ENCODE data around the gene DLX1.

Gene DLX1

DNA sequence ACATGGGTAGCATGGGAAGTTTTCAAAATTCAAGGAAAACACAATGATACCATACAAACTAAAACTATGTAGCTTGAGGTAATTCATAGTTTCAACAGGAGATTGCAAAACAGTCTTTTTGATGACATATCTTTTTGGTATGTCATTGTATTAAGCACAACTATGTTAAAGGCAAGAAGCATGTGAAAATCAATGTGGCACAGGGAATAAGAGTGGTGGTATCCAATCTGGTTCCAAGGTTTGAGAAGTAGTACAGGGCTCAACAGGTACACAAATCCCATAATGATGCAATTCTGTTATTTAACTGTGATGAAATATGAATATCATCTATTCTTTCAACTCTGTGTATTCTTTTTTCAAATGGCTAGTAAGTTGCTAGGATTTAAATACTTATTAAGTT, 33.8 kb downstream of the DLX1 start:
- H3K4me3 ChIP-seq (ENCODE audit: low read depth, low read length): no peak overlapping the region
- in situ Hi-C loops (cut with HindIII; ENCODE audit: low sequenced_read_pairs): no loop called here
- peak; percentile 69 for DNase-seq (ENCODE audit: low read depth, low spot score)
- TF ChIP-seq, protein P1, sequence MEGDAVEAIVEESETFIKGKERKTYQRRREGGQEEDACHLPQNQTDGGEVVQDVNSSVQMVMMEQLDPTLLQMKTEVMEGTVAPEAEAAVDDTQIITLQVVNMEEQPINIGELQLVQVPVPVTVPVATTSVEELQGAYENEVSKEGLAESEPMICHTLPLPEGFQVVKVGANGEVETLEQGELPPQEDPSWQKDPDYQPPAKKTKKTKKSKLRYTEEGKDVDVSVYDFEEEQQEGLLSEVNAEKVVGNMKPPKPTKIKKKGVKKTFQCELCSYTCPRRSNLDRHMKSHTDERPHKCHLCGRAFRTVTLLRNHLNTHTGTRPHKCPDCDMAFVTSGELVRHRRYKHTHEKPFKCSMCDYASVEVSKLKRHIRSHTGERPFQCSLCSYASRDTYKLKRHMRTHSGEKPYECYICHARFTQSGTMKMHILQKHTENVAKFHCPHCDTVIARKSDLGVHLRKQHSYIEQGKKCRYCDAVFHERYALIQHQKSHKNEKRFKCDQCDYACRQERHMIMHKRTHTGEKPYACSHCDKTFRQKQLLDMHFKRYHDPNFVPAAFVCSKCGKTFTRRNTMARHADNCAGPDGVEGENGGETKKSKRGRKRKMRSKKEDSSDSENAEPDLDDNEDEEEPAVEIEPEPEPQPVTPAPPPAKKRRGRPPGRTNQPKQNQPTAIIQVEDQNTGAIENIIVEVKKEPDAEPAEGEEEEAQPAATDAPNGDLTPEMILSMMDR (IDR thresholded peaks at IDR 0.05; ENCODE audit: low read depth, low read length): no peak

DNA sequence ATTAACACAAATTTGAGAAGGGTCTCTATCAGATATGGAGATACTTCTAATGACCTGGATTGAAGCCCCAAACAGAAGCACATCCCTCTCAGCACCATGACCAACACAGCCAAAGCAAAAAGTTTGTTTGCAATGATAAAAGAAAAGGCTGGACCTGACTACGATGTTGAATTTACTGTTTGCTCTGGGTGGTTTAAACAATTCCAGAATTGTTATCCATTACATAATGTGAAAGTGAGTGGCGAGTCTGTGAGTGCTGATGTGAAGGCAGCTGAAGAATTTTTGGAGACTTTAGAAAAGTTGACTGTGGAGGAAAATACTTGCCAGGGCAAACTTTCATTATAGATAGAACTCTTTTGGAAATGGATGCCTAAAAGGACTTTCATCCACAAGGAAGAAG, 34.8 kb downstream of the DLX1 start:
- no peak overlapping the region for H3K4me3 ChIP-seq (ENCODE audit: low read depth, low read length)
- TF ChIP-seq, protein P1 (IDR thresholded peaks at IDR 0.05; ENCODE audit: low read depth, low read length): no peak
- no peak for DNase-seq (ENCODE audit: low read depth, low spot score)
- in situ Hi-C loops (cut with HindIII; ENCODE audit: low sequenced_read_pairs): no loop called here

DNA sequence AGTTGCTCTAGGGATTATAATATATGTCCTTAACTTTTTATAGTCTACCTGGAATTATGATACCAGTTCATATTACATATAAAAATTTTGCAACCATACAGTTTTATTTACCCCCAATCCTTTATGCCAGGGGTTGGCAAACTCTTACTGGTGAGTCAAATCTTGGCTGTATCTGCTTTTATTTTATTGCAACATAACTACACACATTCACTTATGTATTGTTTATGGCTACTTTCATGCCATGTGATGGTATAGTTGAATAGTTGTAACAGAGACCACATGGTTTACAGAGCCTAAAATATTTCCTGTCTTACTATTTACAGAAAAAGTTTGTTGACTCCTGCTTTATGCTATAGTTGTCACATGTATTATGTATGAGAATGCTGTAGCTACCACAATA, 43.2 kb downstream of the DLX1 start:
- TF ChIP-seq, protein P1 (IDR thresholded peaks at IDR 0.05; ENCODE audit: low read depth, low read length): no peak
- no peak overlapping the region for H3K4me3 ChIP-seq (ENCODE audit: low read depth, low read length)
- in situ Hi-C loops (cut with HindIII; ENCODE audit: low sequenced_read_pairs): no loop called here
- DNase-seq (ENCODE audit: low read depth, low spot score): no peak

DNA sequence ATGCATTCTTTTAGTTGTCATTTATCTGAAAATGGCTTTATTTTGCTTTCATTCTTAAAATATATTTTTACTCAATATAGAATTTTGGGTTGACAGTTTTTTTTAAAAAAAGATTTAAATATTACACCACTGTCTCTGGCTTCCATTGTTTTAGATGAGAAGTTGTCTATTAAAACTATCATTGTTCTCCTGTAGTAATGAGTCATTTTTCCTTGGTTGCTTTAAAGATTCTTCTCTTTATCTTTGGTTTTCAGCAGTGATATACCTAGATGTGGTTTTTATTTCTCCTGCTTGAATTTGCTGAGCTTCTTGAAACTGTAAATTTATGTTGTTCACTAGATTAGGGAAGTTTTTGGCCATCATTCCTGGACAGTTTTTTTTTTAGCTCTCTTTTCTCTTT, 44.1 kb downstream of the DLX1 start:
- in situ Hi-C loops (cut with HindIII; ENCODE audit: low sequenced_read_pairs): no loop called here
- no peak for DNase-seq (ENCODE audit: low read depth, low spot score)
- TF ChIP-seq, protein P1 (IDR thresholded peaks at IDR 0.05; ENCODE audit: low read depth, low read length): no peak
- no peak overlapping the region for H3K4me3 ChIP-seq (ENCODE audit: low read depth, low read length)

DNA sequence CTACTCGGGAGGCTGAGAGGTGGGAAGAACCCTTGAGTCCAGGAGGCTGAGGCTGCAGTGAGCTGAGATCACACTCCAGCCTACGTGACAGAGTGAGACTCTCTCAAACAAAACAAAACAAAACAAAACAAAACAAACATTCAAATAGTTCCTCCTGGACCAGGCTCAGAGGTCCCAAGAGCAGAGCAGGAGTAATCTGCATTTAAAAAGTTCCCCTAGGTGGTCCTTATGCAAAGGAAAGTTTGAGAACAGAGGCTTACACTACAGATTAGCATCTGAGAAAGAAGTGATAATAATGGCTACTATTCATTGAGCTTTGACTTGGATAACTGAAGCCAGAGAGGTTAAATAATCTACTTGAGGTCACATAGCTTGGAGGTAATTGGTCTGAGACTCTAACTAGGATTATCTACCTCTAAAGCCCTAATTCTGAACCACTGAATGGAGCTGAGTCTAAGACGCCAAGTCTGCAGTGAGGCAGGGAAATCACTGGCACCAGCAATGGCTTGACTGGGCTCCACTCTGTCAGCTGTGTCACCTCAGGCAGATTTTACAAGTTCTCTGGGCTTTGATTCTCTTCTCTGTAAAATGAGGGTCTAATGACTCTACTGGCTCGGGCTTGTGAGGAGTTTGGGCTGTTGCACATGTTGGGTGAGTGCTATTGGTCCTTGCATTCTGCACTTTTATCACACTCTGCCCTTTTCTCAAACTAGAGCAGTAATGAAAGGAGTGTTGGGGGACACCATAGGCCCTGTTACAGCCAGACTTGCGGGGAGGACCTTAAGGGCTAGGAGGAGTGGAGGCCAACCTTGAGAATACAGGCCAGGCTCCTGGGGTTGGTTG, 46.6 kb downstream of the DLX1 start:
- no peak for DNase-seq (ENCODE audit: low read depth, low spot score)
- no peak overlapping the region for H3K4me3 ChIP-seq (ENCODE audit: low read depth, low read length)
- TF ChIP-seq, protein P1 (IDR thresholded peaks at IDR 0.05; ENCODE audit: low read depth, low read length): no peak
- in situ Hi-C loops (cut with HindIII; ENCODE audit: low sequenced_read_pairs): no loop called here

DNA sequence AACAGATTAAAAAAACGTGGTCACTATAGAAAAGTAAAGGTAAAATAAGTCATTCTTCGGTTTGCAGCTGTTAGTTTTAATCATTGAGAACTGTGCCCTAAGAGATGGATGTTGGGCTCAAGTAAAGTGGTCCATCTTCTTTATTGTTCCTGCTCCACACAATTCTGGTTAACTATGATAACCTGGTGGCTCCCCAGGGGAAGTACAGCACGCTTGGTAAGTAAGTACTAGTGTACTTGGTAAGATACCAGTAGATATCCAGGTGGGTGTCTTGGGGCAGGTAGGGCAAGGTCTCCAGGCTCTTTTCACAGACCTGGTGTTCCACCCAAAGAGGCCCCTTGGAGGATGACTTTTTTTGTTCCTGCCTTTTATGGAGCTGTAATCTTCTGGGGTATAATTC, 49.0 kb downstream of the DLX1 start:
- TF ChIP-seq, protein P1 (IDR thresholded peaks at IDR 0.05; ENCODE audit: low read depth, low read length): no peak
- in situ Hi-C loops (cut with HindIII; ENCODE audit: low sequenced_read_pairs): no loop called here
- no peak overlapping the region for H3K4me3 ChIP-seq (ENCODE audit: low read depth, low read length)
- no peak for DNase-seq (ENCODE audit: low read depth, low spot score)

Measured in astrocyte of the spinal cord (primary cell).